NT2/D1 (cell line): ENCODE data around the gene RSRC1.

Experiments
- DNase-seq: peaks from one replicate; pipeline ENCODE4 v3.0.0-alpha.2; 2011; ENCODE audit warnings: low read depth, low spot score
- H3K27me3 ChIP-seq: 2 replicates; pipeline ENCODE4 v1.6.0; 2011; ENCODE audit warnings: mild to moderate bottlenecking; ENCODE audit not compliant: insufficient read length, insufficient read depth
- H3K36me3 ChIP-seq: 2 replicates; pipeline ENCODE4 v1.6.1; 2011; ENCODE audit warnings: mild to moderate bottlenecking, low read length, mixed read lengths; ENCODE audit not compliant: insufficient read depth, insufficient read length
- H3K4me1 ChIP-seq: 2 replicates; pipeline ENCODE4 v1.5.1; 2011; ENCODE audit not compliant: insufficient read depth, insufficient read length
- H3K4me3 ChIP-seq: 2 replicates; pipeline ENCODE4 v1.5.1; 2011; ENCODE audit warnings: low read depth; ENCODE audit not compliant: insufficient read length
- H3K9ac ChIP-seq: 2 replicates; pipeline ENCODE4 v1.6.0; 2011; ENCODE audit warnings: low read depth; ENCODE audit not compliant: insufficient read length
- H3K9me3 ChIP-seq: 2 replicates; pipeline ENCODE4 v1.5.1; 2011; ENCODE audit warnings: mild to moderate bottlenecking, low read length; ENCODE audit not compliant: insufficient read depth
- SUZ12 ChIP-seq: IDR thresholded peaks from 2 replicates; pipeline ENCODE4 v1.6.1; 2011; ENCODE audit not compliant: insufficient read length, insufficient read depth; ENCODE audit errors: extremely low read depth
- YY1 ChIP-seq: IDR thresholded peaks from 2 replicates; pipeline ENCODE4 v1.6.1; 2011; ENCODE audit not compliant: insufficient read length, insufficient read depth
- ZNF274 ChIP-seq: IDR thresholded peaks from 2 replicates; pipeline ENCODE4 v1.6.1; 2011; ENCODE audit warnings: mild to moderate bottlenecking, low read depth, low read length

Gene RSRC1

GRCh38 chr3:158360756-158361448 is 251.0 kb downstream of the RSRC1 start:
- TF ChIP-seq ZNF274: no peak
- TF ChIP-seq YY1: no peak
- TF ChIP-seq SUZ12: no peak
- Histone ChIP-seq H3K27me3 (no peaks in the 10 kb centered on the region), H3K36me3 (no peaks in the 10 kb centered on the region), H3K9me3 (peaks cover 9% of the 10 kb centered on the region; the same call in 1 of the 2 replicates), H3K4me3 (no peak overlapping the region), H3K4me1 (no peaks in the 10 kb centered on the region), H3K9ac (no peak overlapping the region)
- no peak for DNase-seq

- no peak for DNase-seq
- Histone ChIP-seq H3K9me3 (no peaks in the 10 kb centered on the region), H3K36me3 (no peaks in the 10 kb centered on the region), H3K27me3 (no peaks in the 10 kb centered on the region), H3K9ac (no peak overlapping the region), H3K4me3 (no peak overlapping the region), H3K4me1 (no peaks in the 10 kb centered on the region)
- TF ChIP-seq YY1 (no peak), ZNF274 (no peak), SUZ12 (no peak)
These were observed 258.4 kb downstream of the RSRC1 start for GRCh38 chr3:158368271-158368670.

- H3K4me1 ChIP-seq: no peaks in the 10 kb centered on the region
- H3K9ac ChIP-seq: no peak overlapping the region
- DNase-seq: no peak
- no peak overlapping the region for H3K4me3 ChIP-seq
- H3K9me3 ChIP-seq: no peaks in the 10 kb centered on the region
- no peaks in the 10 kb centered on the region for H3K36me3 ChIP-seq
- TF ChIP-seq YY1 (no peak), SUZ12 (no peak), ZNF274 (no peak)
- H3K27me3 ChIP-seq: no peaks in the 10 kb centered on the region
These were observed 259.4 kb downstream of the RSRC1 start for GRCh38 chr3:158369279-158369678.

GRCh38 chr3:158379517-158379916 is 269.6 kb downstream of the RSRC1 start:
- DNase-seq: no peak
- H3K9me3 ChIP-seq: no peaks in the 10 kb centered on the region
- H3K9ac ChIP-seq: no peak overlapping the region
- no peaks in the 10 kb centered on the region for H3K4me1 ChIP-seq
- no peaks in the 10 kb centered on the region for H3K36me3 ChIP-seq
- H3K4me3 ChIP-seq: no peak overlapping the region
- H3K27me3 ChIP-seq: no peaks in the 10 kb centered on the region
- TF ChIP-seq ZNF274: no peak
- no peak for TF ChIP-seq YY1
- no peak for TF ChIP-seq SUZ12

- TF ChIP-seq YY1: no peak
- TF ChIP-seq ZNF274: no peak
- no peak for TF ChIP-seq SUZ12
- no peak for DNase-seq
These were observed 271.5 kb downstream of the RSRC1 start for GRCh38 chr3:158381262-158381868.

GRCh38 chr3:158382479-158382878 is 272.6 kb downstream of the RSRC1 start:
- no peak for DNase-seq
- H3K9me3 ChIP-seq: no peaks in the 10 kb centered on the region
- H3K36me3 ChIP-seq: no peaks in the 10 kb centered on the region
- no peaks in the 10 kb centered on the region for H3K27me3 ChIP-seq
- no peaks in the 10 kb centered on the region for H3K4me1 ChIP-seq
- TF ChIP-seq ZNF274 (no peak), YY1 (no peak), SUZ12 (no peak)
- H3K4me3 ChIP-seq: no peak overlapping the region
- H3K9ac ChIP-seq: no peak overlapping the region

More at GRCh38 chr3:158381262-158381868, 271.5 kb downstream of the RSRC1 start:
- Histone ChIP-seq H3K4me3 (no peak overlapping the region), H3K9ac (no peak overlapping the region), H3K9me3 (no peaks in the 10 kb centered on the region), H3K36me3 (no peaks in the 10 kb centered on the region), H3K27me3 (no peaks in the 10 kb centered on the region), H3K4me1 (no peaks in the 10 kb centered on the region)

GRCh38 chr3:158384019-158384418 is 274.1 kb downstream of the RSRC1 start:
- no peak overlapping the region for H3K4me3 ChIP-seq
- TF ChIP-seq ZNF274 (no peak), SUZ12 (no peak), YY1 (no peak)
- no peaks in the 10 kb centered on the region for H3K27me3 ChIP-seq
- no peaks in the 10 kb centered on the region for H3K36me3 ChIP-seq
- H3K9ac ChIP-seq: no peak overlapping the region
- no peak for DNase-seq
- no peaks in the 10 kb centered on the region for H3K4me1 ChIP-seq
- no peaks in the 10 kb centered on the region for H3K9me3 ChIP-seq
